Measurements from ENCODE around the gene UTS2. TPM values are rescaled to one million over a fixed set of nuclear protein-coding genes. Genes with fewer than 3 reads are reported as not detected.

UTS2 gene, protein sequence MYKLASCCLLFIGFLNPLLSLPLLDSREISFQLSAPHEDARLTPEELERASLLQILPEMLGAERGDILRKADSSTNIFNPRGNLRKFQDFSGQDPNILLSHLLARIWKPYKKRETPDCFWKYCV
- not detected in 2 replicates for total RNA-seq

DNA sequence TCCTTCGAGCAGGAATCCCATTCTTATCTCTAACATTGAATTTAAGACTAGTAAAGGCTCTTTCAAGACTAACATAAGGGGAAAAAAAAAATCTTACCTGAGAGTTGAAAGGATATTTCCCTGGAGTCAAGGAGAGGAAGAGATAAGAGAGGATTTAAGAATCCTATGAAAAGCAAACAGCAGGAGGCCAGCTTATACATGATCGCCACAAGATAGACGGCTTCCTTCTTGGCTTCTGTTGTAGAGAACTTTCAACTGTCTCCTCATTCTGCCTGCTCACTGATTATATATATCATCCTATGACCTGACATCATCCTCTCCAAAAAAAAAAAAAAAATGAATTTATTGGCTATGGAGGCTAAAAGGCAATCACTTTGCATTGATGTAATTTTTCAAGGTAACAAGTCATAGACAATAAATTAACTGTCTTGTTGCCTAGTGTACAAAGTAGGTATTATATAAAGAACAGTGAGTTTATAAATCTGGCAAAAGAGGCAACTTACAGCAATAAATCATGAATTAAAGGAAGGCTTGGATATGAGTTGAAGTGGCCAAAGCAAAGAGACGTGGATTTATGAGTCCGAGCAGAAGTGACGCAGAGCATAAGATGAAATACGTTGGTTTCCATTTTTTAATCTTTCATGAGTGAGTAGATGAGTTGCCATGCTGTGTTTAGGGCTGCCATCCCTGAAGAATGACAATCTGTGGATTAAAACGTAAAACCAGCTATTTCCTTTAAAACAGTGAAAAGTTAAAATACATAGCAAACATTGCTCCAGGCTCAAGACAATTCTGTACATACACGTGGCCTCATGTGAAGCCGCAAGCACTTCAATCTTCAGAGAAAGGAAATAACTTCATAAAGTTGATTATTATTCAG lies at the start of gene UTS2:
Gene UTS2, minus strand, starts transcription at position 262 of the 880 bp plus-strand sequence. Its CDS starts 62 bp downstream, at position 200.

Other genes with a start within 250 kb of the UTS2 start
- gene VAMP3, start 81.8 kb downstream of the UTS2 start, total RNA-seq = 114 and 119 TPM in 2 replicates
- gene PER3, start 68.8 kb downstream of the UTS2 start, total RNA-seq = 9.3 and 9.9 TPM in 2 replicates
- 0.07 and 0.30 TPM in 2 replicates for gene TNFRSF9, start 87.8 kb upstream of the UTS2 start, total RNA-seq
- gene PARK7, start 108.6 kb upstream of the UTS2 start, total RNA-seq = 166 and 183 TPM in 2 replicates
- gene ERRFI1, start 173.2 kb upstream of the UTS2 start, total RNA-seq = 136 and 176 TPM in 2 replicates